ENCODE measurements around the gene NELL2.
"Not testable (repeated sequence)": the region's sequence is repeated elsewhere in the genome, so short reads cannot be mapped to it uniquely, and the experiment has no call there.

Gene NELL2

GRCh38 chr12:44774815-44775411 is 101.2 kb downstream of the NELL2 start:
- peak; percentile 54 for DNase-seq

- no peak for DNase-seq
Observed at GRCh38 chr12:44771485-44772021, 104.6 kb downstream of the NELL2 start.

GRCh38 chr12:44765796-44766195 is 110.3 kb downstream of the NELL2 start:
- no peak for DNase-seq

- no peak for DNase-seq
Observed at GRCh38 chr12:44763021-44763420, 113.1 kb downstream of the NELL2 start.

GRCh38 chr12:44759289-44759688 is 116.8 kb downstream of the NELL2 start:
- DNase-seq: no peak

- DNase-seq: no peak
Observed at GRCh38 chr12:44750468-44750867, 125.6 kb downstream of the NELL2 start.

- no peak for DNase-seq
Observed at GRCh38 chr12:44749566-44749965, 126.5 kb downstream of the NELL2 start.

- DNase-seq: no peak
Observed at GRCh38 chr12:44748950-44749468, 127.1 kb downstream of the NELL2 start.

- not testable (repeated sequence) for DNase-seq
Observed at GRCh38 chr12:44741292-44741980, 134.7 kb downstream of the NELL2 start.

- no peak for DNase-seq
Observed at GRCh38 chr12:44738051-44738450, 138.1 kb downstream of the NELL2 start.

- no peak for DNase-seq
Observed at GRCh38 chr12:44728566-44728965, 147.5 kb downstream of the NELL2 start.

- DNase-seq: no peak
Observed at GRCh38 chr12:44720265-44720664, 155.8 kb downstream of the NELL2 start.

- no peak for DNase-seq
Observed at GRCh38 chr12:44717612-44718011, 158.5 kb downstream of the NELL2 start.

- DNase-seq: no peak
Observed at GRCh38 chr12:44716711-44717110, 159.4 kb downstream of the NELL2 start.

GRCh38 chr12:44711736-44712135 is 164.4 kb downstream of the NELL2 start:
- no peak for DNase-seq

GRCh38 chr12:44709166-44709565 is 166.9 kb downstream of the NELL2 start:
- DNase-seq: no peak

- no peak for DNase-seq
Observed at GRCh38 chr12:44708218-44708617, 167.9 kb downstream of the NELL2 start.

GRCh38 chr12:44703182-44703910 is 172.8 kb downstream of the NELL2 start:
- DNase-seq: no peak

- DNase-seq: no peak
Observed at GRCh38 chr12:44697511-44697910, 178.6 kb downstream of the NELL2 start.

- DNase-seq: no peak
Observed at GRCh38 chr12:44696542-44696941, 179.6 kb downstream of the NELL2 start.

GRCh38 chr12:44694017-44694416 is 182.1 kb downstream of the NELL2 start:
- DNase-seq: no peak

- DNase-seq: no peak
Observed at GRCh38 chr12:44689587-44689986, 186.5 kb downstream of the NELL2 start.

- not testable (repeated sequence) for DNase-seq
Observed at GRCh38 chr12:44686821-44687432, 189.2 kb downstream of the NELL2 start.
